ENCODE results near the gene RHOV.
A peak's percentile ranks its signal among the peaks of the same experiment; 100 is the strongest.

RHOV gene

DNA sequence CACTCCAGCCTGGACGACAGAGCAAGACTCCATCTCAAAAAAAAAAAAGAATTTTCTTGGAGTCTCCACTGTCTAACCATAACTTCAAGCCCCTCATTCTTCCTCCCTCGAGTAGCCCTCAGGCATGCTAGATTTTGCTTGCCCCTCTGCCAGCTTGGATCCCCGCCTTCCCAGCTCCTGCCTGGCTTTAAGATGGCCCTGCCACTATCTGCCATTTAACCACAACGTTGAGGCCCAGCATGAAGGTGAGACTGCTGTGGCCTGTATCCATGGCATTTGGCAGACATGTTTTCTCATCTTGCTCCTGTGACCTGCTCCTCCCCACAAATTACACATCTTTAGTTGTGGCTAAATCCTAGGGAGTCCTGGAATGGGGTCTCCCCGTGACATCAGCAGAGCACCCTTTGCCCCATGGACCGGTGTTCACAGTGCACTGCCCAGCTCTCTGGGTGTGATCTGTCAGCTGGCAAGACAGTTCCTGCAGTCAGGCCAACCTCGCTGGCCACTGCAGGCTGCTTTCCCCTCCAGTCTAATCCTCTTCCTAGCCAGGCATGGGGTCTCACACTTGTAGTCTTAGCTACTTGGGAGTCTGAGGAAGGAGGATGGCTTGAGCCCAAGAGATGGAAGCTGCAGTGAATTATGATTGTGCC, 30.6 kb upstream of the RHOV start:
- DNase-seq (ENCODE audit: low read depth in 2 of 2): no peak

DNA sequence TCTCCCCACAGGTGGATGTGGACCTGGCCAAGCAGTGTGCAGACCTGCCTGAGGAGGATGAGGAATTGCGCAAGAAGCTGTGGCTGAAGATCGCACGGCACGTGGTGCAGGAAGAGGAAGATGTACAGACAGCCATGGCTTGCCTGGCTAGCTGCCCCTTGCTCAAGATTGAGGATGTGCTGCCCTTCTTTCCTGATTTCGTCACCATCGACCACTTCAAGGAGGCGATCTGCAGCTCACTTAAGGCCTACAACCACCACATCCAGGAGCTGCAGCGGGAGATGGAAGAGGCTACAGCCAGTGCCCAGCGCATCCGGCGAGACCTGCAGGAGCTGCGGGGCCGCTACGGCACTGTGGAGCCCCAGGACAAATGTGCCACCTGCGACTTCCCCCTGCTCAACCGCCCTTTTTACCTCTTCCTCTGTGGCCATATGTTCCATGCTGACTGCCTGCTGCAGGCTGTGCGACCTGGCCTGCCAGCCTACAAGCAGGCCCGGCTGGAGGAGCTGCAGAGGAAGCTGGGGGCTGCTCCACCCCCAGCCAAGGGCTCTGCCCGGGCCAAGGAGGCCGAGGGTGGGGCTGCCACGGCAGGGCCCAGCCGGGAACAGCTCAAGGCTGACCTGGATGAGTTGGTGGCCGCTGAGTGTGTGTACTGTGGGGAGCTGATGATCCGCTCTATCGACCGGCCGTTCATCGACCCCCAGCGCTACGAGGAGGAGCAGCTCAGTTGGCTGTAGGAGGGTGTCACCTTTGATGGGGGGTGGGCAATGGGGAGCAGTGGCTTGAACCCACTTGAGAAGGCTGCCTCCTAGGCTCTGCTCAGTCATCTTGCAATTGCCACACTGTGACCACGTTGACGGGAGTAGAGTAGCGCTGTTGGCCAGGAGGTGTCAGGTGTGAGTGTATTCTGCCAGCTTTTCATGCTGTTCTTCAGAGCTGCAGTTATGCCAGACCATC, 28.8 kb upstream of the RHOV start:
- no peak for DNase-seq (ENCODE audit: low read depth in 2 of 2)

DNA sequence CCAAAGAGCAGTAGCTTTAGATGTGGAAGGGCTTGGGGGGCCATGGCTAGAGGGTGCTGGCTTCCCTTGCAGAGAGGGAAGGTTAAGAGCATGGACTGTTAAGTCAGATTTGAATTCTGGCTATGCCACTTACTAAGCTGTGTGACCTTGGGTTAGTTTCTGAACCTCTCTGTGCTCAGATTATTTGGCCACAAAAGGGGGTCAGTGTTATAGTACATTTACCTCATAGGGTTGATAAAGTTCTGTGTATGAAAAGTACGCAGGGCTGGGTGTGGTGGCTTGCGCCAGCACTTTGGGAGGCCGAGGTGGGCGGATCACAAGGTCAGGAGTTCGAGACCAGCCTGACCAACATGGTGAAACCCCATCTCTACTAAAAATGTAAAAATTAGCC, 27.0 kb upstream of the RHOV start:
- DNase-seq (ENCODE audit: low read depth in 2 of 2): no peak

DNA sequence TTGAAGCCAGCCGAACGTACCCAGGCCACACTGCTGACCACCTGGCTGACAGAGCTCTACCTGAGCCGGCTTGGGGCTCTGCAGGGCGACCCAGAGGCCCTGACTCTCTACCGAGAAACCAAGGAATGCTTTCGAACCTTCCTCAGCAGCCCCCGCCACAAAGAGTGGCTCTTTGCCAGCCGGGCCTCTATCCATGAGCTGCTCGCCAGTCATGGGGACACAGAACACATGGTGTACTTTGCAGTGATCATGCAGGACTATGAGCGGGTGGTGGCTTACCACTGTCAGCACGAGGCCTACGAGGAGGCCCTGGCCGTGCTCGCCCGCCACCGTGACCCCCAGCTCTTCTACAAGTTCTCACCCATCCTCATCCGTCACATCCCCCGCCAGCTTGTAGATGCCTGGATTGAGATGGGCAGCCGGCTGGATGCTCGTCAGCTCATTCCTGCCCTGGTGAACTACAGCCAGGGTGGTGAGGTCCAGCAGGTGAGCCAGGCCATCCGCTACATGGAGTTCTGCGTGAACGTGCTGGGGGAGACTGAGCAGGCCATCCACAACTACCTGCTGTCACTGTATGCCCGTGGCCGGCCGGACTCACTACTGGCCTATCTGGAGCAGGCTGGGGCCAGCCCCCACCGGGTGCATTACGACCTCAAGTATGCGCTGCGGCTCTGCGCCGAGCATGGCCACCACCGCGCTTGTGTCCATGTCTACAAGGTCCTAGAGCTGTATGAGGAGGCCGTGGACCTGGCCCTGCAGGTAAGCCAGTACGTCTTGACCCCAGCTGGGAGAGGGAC, 26.4 kb upstream of the RHOV start:
- DNase-seq (ENCODE audit: low read depth in 2 of 2): no peak

DNA sequence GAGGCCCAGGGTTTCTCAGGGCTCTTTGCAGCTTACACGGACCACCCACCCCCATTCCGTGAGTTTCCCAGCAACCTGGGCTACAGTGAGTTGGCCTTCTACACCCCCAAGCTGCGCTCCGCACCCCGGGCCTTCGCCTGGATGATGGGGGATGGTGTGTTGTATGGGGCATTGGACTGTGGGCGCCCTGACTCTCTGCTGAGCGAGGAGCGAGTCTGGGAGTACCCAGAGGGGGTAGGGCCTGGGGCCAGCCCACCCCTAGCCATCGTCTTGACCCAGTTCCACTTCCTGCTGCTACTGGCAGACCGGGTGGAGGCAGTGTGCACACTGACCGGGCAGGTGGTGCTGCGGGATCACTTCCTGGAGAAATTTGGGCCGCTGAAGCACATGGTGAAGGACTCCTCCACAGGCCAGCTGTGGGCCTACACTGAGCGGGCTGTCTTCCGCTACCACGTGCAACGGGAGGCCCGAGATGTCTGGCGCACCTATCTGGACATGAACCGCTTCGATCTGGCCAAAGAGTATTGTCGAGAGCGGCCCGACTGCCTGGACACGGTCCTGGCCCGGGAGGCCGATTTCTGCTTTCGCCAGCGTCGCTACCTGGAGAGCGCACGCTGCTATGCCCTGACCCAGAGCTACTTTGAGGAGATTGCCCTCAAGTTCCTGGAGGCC, 25.6 kb upstream of the RHOV start:
- DNase-seq (ENCODE audit: low read depth in 2 of 2): no peak

DNA sequence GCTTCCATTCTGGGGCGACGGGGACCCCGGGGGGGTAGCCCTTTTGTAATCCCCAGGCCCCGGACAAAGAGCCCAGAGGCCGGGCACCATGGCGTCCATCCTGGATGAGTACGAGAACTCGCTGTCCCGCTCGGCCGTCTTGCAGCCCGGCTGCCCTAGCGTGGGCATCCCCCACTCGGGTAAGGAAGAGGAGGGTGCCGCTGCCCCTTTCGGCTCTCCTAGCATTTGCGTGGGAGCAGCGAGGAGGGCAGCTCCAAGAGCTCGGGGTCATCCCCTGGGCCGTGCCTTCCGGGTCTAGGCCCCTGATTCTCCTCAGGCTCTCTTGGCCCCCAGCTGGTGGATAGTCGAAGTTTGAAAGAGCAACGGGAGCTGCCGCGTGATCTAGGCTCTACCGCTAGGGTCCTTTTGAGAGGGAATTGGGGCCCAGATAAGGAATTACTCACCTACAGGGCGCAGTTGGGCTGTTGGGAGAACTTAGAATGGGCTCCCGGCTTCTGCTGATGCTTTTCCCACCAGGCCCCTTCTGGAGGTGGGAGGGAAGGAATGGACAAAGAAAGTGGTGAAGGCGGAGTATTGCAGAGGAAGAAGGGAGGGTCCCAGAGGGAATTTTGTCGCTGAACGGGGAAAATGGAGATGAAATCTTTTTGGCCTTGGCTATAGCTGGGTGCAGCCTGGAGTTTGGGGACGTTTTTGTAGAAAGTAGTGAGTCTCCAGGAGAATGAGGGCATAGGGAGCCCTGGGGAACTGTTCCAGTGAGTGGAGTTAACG, 20.8 kb upstream of the RHOV start:
- peak in 1 of 2 donors; percentile 44 for DNase-seq (ENCODE audit: low read depth in 2 of 2)

DNA sequence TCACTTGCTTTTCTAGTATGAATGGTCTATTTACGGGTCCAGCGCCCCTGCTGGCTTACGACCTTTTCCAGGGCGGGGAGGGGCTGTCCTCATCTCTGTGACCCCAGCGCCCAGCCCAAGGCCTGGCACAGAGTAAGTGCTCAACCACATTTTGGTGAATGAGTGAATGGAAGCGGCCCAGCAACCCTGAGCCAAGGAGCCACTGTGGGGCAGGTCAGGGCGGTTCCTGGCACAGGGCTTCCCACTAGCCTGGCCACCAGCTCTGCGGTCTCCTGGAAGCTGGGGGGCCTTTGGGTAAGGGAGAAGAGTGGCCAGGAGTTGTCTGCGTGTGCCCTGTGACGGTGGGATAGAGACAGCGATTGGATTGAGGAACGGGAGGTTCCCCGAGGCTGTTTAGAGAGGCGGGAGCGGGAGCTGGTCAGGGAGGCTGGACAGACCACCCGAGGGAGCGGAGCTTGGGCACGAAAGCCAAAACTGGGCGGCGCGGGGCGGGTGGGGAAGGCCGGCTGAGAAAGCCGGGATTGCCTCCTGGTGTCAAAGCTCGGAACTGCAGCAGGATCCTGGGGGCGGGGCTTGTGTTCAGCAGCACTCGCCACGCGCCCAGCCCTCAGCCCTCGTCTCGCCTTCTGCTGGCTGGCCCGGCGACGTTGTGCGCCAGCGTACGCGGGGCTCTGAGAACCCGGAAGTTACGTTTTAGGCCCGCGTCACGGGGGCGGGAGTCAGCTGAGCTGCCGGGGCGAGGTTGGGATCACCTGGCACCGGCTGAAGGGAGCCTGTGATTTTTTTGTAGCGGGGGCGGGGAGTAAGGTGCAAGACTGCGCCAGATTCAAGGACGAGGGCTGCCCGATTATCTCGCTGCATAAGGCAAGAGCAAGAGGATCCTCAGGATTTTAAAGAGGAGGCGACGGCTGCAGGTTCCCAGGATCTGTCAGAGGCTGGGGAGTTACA, 20.0 kb upstream of the RHOV start, which contains the start of gene VPS18:
Gene VPS18 (plus strand): TSS at position 718 of the 948 bp plus-strand sequence. CDS start 319 bp downstream, outside the sequence.
- peak; percentile 97 to 100 for DNase-seq (ENCODE audit: low read depth in 2 of 2)

DNA sequence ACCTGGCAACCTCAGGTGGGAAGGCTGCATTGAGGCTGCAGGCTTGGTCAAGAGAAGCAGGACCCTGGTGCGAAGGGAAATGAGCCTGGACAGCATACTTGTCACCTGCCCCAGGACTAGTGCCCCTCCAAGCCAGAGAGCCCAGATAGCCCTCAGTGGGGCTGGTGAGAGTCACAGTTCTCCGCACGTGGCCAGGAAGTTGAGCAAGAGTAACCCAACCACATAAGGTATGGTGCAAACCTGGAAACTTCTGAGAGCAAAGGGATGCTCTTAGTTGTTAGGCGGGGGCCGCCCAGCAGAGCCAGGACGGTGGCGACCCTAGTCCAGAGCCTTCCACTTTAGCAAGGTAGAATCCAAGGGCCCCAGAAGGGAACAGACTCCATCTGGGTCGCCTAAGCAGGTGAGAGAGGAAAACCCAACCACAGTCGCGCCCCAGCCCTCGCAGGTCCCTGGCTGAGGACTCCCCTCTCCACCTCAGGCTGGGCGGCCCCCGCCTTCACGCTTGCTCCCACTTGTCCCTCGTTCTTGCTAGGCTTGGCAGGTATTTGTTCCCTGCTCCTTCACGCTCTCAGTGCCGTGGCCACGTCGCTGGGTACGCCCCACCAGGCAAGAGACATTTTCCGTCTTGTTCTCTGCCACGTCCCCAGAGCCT, 19.1 kb upstream of the RHOV start:
- DNase-seq (ENCODE audit: low read depth in 2 of 2): no peak

DNA sequence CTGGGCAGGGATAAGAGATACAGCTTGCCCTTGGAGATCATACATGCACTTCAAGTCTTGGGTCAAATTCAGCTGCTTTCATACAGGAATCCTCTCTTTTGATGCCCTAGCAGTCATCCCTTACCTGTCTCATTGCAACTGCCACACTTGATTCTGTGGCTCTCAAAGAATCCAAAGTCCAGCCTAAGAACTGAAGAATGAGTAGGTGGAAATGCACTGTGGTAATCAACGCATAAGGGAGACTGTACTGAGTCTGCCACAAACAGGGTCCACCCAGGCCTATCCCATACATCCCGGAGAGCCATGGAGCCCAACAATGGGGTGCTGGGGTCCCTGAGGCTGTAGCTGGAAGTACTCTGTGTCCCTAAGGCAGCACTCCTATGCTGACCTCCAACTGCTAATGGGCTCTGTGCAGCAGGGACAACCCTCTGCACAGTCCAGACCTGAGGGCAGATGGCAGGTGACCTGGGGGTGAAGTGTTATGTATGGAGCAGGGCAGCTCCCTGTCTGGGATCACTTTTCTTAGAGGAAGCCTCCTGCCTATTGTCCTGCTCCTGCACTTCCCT, 18.5 kb upstream of the RHOV start:
- no peak for DNase-seq (ENCODE audit: low read depth in 2 of 2)

DNA sequence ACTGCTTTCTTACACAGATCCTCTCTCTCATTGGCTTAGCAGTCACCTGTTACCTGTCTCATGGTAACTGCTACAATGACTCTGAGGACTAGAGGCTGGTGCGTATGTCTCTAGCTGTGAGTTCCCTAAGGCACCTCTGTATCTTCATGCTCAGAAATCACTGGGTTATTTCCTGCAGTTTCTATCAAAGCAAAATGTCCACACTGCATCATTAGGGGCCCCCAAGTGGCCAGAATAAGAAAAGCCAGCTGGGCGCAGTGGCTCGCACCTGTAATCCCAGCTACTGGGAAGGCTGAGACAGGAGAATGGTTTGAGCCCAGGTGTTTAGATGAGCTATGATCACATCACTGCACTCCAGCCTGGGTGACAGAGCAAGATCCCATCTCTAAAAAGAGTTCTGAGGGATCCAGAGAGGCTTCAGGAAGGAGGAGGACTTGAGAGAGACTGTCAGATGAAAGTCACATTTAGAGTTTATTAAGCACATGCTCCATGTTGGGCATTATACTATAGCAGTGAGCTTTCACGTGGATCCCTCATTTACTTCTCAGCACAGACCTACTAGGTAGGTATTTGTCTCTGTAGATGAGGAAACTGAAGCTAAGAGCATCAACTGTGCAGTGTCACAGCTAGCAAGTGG, 17.9 kb upstream of the RHOV start:
- DNase-seq (ENCODE audit: low read depth in 2 of 2): no peak

DNA sequence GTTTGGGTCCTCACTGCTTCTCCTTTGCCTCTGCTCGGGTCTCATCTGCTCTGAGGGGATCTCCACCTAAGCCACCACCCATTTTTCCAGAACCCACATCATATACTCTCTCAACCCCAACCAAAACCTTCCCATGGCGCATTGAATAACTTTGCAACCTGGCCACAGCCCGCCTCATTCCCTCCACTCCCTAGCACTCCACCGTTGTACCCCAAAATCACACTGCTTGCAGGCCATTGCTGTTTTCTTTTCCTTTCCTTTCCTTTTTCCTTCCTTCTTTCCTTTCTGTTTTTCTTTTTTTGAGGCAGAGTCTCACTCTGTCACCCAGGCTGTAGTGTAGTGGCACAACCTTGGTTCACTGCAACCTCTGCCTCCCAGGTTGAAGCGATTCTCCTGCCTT, 17.1 kb upstream of the RHOV start:
- no peak for DNase-seq (ENCODE audit: low read depth in 2 of 2)

DNA sequence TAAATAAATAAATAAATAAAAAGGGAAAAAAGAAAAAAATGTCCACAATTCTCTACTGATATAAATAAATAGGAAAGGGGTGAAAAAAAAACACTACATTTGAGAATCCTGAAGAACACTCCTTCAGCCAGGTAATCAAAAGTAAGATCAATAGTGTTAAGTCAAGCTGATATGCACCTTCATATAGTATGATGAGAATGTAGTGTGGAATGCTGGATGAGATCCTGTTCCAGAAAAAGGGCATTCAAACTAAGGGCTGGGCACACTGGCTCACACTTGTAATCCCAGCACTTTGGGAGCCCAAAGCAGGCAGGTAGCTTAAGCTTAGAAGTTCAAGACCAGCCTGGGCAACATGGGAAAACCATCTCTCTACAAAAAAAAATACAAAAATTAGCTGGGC, 15.1 kb upstream of the RHOV start:
- DNase-seq (ENCODE audit: low read depth in 2 of 2): no peak

DNA sequence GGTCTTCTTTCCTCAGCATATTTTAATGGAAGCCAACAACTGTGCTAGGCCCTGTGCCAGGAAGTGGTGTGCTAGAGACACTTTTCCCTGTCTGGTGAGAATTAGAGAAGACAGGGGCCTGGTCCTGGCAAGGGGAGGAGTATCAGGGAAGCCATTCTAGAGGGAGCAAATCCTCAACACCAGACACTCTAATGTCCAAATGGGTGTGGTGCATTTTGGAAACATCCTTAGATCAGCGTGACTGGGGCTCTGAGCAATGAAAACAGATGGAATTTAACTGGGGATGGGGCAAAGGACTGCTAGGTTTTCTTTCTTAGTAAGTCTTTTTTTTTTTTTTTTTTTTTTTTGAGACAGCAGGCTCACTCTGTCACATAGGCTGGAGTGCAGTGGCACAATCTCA, 12.6 kb upstream of the RHOV start:
- DNase-seq (ENCODE audit: low read depth in 2 of 2): no peak

DNA sequence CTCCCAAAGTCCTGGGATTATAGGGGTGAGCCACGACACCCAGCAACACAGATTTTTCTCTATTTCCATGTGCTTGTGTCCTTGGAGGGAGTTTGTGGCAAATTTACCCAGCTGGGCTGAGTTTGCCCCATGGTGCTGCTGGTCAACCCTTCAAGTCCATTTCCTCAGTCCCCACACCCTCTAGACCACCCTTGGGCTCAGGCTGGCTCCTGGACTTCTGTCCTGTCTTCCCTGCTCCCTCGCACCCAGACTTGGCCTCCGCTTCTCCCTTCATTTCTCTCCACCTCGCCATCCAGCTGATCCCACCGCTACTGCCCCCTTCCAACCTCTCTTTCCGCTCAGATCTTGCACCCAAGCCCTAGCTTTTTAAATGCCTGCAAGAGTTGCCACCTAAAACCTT, 7.3 kb upstream of the RHOV start:
- no peak for DNase-seq (ENCODE audit: low read depth in 2 of 2)

DNA sequence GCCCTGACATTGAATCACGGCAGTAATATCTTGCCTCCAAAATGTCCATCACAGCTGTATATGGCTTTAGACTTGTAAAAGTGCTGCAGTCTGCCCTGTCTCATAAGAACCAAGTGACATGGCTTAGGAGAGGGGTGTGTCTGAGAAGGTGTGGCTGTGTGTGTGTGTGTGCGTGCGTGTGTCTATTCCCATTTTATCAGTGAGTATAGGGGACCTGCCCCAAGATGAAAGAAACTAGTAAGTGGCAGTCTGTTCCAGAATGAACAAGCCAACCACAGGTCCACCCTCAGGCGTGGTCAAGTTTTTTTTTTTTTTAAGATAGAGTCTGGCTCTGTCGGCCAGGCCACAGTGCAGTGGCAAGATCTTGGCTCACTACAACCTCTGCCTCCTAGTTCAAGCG, 5.6 kb upstream of the RHOV start:
- DNase-seq (ENCODE audit: low read depth in 2 of 2): no peak

DNA sequence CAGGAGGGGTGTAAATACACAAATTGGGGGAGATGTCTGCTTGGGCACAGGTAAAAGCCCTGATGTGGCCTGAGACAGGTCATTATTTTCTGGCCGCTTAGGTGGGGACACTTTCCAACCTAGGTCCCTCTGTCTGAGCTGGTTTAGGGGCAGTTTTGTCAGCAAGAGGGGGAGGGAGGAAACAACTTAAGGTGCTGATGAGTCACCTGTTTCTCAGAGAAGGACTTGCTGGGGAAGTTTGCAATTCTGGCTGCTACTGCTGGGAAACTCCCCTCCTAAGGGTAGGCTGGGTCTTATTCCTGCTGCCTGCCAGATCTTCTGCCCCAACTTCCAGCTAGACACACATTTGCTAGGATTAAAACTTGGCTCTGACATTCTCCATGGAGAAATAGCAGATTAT, 4.8 kb upstream of the RHOV start:
- no peak for DNase-seq (ENCODE audit: low read depth in 2 of 2)

DNA sequence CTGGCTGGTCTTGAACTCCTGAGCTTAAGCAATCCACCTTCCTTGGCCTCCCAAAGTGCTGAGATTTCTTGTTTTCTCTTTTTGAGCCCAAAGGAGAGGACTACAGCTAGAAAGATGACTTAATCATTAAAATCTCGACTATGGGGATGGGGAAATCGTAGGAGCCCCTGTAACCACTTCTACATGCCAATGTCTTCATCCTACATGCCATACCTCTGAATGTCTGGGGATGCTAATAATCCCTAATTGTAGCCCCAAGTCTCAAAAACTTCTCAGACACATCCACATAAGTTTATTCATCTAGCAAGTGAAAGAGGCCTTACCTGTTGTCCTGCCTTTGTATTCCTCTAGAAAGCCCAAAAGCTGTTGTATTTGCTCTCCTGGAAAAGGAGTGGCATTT, 3.7 kb upstream of the RHOV start:
- no peak for DNase-seq (ENCODE audit: low read depth in 2 of 2)

DNA sequence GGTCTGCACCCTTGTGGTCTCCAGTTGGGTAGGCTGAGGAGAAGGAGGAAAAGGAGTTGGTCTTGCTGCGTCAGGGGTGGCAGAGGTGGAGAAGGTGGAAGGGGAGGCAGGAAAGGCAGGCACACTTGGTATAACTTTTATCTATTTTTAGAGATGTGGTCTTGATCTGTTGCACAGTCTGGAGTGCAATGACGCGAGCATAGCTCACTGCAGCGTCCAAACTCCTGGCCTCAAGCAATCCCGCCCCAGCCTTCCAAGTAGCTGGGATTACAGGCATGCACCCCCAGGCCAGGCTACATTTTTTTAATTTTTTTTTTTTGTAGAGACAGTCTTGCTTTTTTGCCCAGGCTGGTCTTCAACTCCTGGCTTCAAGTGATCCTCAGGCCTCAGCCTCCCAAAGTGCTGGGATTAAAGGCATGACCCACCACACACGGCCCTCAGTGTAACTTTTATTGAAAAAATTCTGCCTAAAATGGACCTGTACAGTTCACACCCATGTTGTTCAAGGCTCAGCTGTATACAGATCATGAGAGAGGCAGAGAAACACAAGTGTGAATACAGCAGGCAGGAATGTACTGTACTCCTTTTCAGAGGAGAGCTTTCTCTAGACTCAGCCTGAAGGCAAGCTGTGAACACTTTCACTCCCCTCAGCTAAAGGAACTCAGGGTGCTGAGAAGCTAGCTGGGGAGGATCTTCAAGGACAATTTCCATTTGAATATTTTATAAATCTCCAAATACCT, 2.1 kb upstream of the RHOV start:
- DNase-seq (ENCODE audit: low read depth in 2 of 2): no peak
